A549 (cell line): ENCODE results near the gene NETO2.

Experiments used
- CHD4 ChIP-seq: fragments of 200-600 bp; sonication (generic); IDR thresholded peaks from 2 replicates; pipeline ENCODE4 v1.6.1; 2016; ENCODE audit warnings: antibody characterized with exemption, mild to moderate bottlenecking, borderline replicate concordance
- EHF ChIP-seq: fragments of 250-450 bp; sonication (Bioruptor Pico); IDR thresholded peaks from 2 replicates; pipeline ENCODE4 v1.5.0; 2020; ENCODE audit warnings: mild to moderate bottlenecking
- EP300 ChIP-seq, 2 experiments: fragments of >200 bp; sonication (Bioruptor Twin); formaldehyde crosslinking; IDR thresholded peaks; 2 replicates in 1 of 2; 3 replicates in 1 of 2; pipeline ENCODE4 v1.6.1; 2016 to 2017
- POLR2A ChIP-seq: IDR thresholded peaks from 2 replicates; pipeline ENCODE4 v1.6.1; 2012; ENCODE audit warnings: mild to moderate bottlenecking, low read length
- RFX5 ChIP-seq: fragments of 450-650 bp; IDR thresholded peaks from 2 replicates; pipeline ENCODE4 v1.7.1; 2014; ENCODE audit warnings: antibody characterized with exemption, mild to moderate bottlenecking, moderate library complexity
- SMC3 ChIP-seq: fragments of >200 bp; sonication (Bioruptor Twin); formaldehyde crosslinking; IDR thresholded peaks from 3 replicates; pipeline ENCODE4 v1.6.1; 2018; ENCODE audit warnings: inconsistent platforms
- TF ChIP-seq, protein P1 (sequence below): fragments of >200 bp; sonication (Bioruptor Twin); formaldehyde crosslinking; IDR thresholded peaks from 3 replicates; pipeline ENCODE4 v1.5.1; 2016

DNA sequence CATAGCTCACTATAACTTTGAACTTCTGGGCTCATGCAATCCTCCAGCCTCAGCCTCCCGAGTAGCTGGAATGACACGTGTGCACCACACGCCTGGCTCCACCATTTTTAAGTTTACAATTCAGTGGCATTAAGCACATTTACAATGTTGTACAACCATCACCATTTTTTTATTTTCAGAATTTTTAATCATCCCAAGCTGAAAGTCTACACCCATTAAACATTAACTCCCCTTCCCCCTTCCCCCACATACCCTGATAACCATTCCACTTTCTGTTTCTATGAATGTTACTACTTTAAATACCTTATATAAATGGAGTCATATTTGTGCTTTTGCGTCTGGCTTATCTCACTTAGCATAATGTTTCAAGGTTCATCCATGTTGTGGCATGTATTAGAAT, 18.0 kb downstream of the NETO2 start:
- TF ChIP-seq, protein P1, sequence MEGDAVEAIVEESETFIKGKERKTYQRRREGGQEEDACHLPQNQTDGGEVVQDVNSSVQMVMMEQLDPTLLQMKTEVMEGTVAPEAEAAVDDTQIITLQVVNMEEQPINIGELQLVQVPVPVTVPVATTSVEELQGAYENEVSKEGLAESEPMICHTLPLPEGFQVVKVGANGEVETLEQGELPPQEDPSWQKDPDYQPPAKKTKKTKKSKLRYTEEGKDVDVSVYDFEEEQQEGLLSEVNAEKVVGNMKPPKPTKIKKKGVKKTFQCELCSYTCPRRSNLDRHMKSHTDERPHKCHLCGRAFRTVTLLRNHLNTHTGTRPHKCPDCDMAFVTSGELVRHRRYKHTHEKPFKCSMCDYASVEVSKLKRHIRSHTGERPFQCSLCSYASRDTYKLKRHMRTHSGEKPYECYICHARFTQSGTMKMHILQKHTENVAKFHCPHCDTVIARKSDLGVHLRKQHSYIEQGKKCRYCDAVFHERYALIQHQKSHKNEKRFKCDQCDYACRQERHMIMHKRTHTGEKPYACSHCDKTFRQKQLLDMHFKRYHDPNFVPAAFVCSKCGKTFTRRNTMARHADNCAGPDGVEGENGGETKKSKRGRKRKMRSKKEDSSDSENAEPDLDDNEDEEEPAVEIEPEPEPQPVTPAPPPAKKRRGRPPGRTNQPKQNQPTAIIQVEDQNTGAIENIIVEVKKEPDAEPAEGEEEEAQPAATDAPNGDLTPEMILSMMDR: no peak
- TF ChIP-seq RFX5: no peak
- TF ChIP-seq EHF (CRISPR knock-in tag): no peak
- no peak for TF ChIP-seq CHD4
- no peak for TF ChIP-seq SMC3
- no peak for TF ChIP-seq EP300 (IDR thresholded peaks at IDR 0.05)
- no peak for TF ChIP-seq POLR2A
